Stimulated activated CD8-positive, alpha-beta memory T cell treated with anti-CD3 and anti-CD28 coated beads, Interleukin-4, amount 100 ng/mL, for 4 hours (primary cell): ENCODE results near the gene DPEP3.
"Not testable (repeated sequence)": the region's sequence is repeated elsewhere in the genome, so short reads cannot be mapped to it uniquely, and the experiment has no call there.

ENCODE experiments used
- DNase-seq, 2 donors: peaks; one replicate each; pipeline ENCODE4 v3.0.0-alpha.2; 2020; ENCODE audit warnings: low read depth in 2 of 2, low spot score in 1 of 2

The DPEP3 gene

DNA sequence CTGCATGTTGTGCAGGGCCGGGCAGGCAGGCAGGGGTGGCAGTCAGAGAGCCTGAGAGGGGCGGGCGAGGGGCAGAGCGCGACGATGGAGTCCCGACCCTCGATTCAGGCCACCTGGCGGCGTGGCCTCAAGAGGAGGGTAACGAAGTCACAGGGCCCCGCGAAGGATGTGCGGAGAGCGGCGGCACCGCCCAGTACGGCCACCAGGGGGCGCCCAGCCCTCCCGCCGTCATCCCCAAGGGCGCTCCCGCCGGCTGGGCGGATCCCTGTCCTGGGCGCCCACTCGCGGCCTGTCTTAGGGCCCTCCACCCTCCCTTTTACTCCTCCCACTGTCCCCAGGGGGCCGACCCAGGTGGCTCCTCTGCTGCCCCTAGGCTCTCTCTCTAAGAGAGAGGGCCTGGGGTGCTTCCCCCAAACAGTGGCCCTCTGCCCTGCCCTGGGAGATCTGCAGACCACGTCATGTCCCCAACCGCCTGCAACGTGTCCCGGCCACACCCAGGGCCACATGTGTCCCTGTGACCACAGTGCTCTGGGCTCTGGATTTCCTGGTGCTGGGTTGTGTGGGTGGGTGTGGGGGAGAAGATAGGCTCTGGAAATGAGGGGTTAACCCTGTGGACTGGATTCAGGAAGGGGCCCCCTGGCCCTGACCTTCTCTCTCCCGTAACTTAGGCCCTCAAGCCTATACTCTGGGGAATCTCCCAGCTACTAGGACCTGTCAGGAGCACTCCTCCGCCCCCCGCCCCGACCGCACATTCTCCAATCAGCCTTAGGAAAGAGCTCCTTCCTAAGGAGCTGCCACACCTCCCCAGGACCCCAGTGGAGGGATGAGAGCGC is 13.1 kb upstream of the DPEP3 start:
- peak; percentile 53 to 54 for DNase-seq

DNA sequence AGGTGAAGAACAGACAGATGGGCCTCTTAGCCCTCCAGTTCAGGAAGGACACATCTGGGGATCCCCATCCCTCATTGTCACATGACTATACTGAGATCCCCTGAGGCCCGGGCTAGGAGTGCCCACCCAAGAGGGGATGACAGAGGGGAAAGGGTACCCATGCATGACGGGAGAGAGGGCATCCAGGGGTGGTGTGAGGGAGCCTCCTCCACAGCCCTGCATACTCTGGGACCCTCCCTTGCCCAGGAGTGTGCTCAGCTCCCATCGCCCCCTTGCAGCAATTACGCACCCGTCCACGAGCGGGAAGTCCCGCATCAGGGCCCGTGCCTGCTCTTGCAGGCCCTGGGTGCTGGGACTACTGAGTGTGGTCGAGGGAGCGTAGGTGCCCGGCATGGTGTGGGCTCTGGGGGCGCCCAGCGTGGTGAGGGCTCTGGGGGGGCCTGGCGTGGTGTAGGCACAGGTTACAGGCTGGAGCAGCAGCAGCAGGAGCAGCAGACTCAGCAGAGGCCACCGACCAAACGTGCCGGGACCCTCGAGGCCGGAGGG is 12.4 kb upstream of the DPEP3 start:
- no peak for DNase-seq

DNA sequence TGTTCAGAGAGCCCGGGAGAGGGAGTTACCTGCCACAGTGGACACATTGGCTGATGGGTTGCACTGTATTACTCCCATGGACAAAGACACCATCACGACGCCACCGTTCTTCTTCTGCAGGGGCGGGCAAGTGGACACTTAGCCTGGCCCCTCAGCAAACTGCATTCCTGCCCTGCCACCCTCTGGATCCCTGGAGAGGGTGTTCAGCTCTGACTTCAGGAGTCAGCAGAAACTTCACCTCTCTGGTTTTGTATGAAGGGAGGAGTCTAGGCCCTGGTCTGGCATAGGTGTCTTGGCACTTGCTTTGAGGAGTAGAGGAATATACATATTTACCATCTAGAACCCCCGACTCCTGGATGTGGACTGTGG is 9.7 kb upstream of the DPEP3 start:
- DNase-seq = no peak

DNA sequence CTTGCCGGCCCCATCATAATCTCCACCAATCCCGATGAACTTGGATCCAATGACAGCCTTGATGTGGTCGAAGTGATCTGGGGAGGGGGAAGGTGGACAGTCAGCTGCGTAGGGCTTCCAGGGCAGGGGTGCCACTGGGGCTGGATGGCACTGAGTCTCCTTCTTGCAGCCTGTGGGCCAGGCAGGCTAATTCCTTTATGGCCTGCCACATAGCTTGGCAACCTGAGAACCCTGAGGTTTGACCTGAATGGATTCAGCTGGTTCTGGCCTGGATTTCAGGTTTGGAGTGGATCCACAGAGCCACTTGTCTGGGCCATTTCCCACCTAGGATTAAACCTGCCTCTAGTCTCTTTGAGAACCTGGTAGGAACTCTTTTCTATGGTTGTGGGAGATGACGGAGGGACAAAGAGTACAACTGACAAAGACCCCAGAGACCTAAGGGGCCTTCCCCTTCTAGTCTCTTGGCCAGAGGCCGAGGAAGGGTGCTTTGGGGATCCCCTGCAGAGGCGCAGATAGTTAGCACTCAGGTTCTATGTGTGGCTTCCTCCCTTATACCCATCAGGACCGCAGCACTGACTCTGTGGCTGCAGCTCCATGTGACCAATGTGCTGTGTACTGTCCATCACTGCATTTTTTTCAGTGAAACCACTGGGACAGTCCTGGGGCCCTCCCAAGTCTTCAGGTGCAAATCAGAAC is 9.2 kb upstream of the DPEP3 start:
- DNase-seq = no peak

DNA sequence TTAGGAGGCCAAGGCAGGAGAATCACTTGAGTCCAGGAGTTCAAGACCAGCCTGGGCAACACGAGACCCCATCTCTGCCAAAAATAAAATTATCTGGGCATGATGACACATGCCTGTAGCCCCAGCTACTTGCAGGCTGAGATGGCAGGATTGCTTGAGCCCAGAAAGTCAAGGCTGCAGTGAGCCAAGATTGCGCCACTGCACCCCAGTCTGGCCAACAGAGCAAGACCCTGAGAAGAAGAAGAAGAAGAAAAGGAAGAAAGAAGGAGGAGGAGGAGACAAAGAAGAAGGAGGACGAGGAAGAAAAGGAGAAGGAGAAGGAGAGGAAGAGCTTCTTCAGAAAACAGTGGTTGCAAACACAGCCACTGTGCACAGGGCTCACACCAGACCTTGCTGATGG is 8.4 kb upstream of the DPEP3 start:
- no peak for DNase-seq

DNA sequence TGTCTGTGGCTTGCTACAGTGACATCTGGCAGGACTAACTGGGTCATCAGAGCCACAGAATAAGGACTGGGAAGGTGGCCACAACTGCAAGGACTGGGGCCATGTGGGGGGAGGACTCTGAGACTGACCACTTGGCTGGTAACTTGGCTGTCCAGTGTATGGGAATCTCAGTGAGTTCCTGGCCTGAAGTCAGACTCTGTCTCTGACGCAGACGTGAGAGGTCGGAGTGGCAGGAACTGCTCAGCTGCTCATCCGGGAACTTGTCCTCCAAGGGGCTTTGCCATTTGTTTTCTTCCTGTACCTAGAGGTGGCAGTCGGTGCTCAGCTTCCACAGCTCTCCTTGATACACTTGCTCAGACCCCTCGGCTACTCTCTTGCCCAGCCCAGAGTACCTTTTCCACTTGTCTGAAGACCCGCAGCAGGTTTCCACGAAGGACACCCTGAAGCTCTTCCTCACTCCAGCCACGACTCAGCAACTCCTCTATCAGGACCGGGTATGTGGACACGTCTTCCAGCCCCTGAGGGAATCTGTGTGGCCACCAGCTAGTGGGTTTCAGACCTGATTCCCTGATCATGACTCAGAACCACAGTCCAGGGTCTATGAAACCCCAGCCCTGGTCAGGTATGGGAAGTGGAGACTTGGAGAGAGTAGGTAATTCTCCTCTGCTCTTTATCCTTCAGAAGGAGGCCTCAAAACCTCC is 7.3 kb upstream of the DPEP3 start:
- DNase-seq = no peak

DNA sequence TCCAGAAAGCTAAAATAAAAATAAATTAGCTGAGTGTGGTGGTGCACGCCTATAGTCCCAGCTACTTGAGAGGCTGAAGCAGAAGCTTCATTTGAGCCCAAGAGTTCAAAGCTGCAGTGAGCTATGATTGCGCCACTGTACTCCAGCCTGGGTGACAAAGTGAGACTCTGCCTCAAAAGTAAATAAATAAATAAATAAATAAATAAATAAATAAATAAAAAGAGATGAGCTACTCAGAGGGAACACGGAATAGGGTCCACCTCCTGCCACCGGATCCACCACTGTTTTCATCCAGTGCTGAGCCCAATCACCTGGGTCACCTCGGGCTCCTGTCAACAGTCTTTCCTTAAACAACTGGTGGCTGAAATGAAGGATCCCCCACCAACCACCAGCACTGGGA is 6.7 kb upstream of the DPEP3 start:
- DNase-seq = no peak

DNA sequence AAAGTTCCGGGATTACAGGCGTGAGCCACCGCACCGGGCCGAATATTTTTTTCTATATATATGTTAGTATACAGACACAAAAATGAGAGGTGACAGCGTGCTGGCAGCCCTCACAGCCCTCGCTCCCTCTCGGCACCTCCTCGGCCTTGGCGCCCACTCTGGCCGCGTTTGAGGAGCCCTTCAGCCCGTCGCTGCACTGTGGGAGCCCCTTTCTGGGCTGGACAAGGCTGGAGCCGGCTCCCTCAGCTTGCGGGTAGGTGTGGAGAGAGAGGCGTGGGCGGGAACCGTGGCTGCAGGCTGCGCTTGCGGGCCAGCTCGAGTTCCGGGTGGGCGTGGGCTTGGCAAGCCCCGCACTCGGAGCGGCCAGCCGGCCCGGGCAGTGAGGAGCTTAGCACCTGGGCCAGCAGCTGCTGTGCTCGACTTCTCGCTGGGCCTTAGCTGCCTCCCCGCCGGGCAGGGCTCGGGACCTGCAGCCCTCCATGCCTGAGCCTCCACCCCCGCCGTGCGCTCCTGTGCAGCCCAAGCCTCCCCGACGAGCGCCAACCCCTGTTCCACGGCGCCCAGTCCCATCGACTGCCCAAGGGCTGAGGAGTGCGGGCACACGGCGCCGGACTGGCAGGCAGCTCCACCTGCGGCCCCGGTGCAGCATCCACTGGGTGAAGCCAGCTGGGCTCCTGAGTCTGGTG is 1.9 kb upstream of the DPEP3 start:
- DNase-seq = no peak

DNA sequence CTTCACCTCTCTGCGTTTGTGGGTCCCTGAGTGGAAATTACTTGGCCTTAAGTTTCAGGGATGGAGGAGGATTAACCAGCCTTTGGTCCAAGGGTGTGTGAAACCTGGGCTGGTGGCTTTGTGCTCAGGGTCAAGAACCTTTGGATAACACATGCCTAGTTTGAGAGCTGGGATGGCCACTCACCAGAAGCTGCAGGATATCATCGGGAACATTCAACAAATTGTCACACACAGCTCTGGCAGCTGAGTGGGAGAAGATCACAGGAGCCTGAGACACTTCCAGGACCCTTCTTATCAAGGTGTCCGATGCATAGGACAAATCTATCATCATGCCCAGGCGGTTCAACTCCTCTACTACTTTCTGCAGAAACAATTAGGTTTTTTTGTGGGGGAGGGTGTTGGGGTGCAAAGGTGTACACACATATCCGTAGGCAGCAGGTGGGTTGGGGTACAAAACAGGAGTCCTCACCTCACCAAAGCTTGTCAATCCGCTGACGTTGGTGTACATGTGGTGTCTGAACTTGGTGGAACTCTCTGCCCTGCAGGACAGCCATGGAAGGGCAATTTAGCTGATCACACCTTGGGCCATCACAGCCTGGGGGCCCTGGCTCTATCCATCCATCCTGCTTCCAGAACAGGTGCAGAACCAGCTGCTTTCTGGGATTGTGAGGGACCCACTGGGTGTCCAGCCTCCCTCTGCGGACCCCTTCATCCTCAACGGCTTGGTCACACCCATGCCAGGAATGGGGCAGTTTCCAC is 2.7 kb downstream of the DPEP3 start:
- DNase-seq = no peak

DNA sequence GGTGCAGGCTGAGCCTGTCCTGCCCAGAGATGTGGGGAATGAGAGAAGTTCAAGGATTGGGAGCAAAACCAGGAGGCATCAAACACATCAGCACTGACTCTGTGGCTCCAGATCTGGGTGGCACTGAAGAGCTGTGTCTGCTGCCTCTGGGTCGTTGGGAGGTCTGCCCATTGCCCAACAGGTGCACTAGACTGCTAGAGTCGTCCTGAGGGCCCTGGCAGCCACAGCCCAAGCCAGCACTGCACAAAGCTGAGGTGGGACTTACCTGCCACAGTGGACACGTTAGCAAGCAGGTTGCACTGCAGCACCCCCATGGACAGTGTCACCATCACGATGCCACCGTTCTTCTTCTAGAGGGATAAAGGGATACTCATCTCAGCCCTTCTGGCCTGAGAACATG is 3.3 kb downstream of the DPEP3 start:
- DNase-seq = no peak

DNA sequence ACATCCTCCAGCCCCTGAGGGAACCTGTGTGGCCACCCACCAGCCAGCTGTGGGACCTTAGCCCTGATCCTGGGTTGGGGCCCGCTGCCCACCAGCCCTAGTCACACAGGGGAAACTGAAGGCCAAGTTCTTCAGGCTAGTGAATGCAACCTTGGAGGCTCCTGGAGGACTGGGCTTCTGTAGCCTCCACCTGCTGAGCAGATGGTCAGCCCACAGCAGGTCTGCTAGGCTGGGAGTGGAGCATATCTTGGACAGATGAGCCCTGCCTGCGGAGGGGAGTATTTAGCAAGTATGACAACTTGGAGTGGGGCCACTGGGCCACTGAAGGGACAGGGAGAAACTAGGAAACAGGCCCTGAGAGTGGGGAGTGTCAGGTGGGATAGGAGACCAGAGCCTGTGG is 4.1 kb downstream of the DPEP3 start:
- DNase-seq = no peak

DNA sequence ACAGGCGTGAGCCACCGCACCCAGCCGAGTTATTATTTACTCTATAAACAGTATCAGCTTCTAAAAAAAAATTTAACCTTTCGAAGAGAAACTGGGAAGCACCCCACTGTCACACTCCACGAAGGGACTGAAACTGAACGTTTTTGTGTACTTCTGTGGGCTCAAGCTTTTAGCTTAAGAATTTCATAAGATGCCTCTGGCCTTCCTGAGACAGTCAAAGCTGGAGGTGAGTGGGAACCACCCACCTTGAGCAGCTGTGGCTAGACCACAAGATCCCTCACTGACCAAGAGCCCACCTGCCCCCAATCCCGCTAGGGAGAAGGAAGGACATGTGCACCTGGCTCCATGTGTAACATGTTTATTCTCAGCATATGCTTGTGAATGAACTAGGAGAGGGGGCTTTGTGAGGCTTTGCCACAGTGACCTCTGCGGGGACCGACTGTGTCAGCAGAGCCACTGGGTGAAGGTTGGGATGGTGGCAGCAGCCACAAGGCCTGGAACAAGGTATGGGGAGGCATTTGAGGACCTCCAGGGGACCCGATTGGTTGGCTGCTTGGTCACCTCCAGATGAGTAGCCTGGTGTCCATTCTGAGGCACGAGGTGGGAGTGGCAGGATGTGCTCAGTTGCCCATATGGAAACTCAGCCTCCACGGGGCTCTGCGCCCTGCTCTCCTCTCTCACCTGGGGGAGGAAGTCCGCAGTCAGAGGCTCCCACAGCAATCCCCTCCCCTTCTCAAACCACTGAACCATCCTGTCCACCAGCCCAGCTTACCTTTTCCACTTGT is 4.8 kb downstream of the DPEP3 start:
- DNase-seq = no peak

DNA sequence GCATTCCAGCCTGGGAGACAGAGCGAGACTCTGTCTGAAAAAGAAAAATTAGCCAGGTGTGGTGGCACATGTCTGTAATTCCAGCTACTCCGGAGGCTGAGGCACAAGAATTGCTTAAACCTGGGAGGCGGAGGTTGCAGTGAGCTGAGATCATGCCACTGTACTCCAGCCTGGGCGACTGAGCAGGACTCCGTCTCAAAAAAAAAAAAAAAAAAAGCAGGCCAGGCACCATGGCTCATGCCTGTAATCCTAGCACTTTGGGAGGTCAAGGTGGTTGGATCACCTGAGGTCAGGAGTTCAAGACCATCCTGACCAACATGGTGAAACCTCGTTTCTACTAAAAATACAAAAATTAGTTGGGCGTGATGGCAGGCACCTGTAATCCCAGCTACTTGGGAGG is 8.0 kb downstream of the DPEP3 start:
- DNase-seq = not testable (repeated sequence)

DNA sequence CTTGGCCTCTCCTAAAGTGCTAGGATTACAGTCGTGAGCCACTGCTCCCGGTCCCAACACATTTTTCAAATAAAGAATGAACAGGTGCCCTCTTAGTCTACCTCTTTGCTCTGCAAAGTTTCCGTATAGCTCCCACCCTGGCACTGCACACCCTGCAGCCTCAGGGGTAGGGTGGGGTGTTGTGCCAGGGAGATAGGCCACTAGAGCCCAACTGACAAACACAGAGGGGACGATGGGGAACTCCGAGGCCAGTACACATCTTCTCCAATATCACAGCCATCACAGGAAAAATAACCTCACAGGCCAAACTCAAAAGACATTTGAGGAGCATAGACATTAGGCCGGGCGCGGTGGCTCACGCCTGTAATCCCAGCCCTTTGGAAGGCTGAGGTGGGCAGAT is 9.2 kb downstream of the DPEP3 start:
- no peak for DNase-seq

DNA sequence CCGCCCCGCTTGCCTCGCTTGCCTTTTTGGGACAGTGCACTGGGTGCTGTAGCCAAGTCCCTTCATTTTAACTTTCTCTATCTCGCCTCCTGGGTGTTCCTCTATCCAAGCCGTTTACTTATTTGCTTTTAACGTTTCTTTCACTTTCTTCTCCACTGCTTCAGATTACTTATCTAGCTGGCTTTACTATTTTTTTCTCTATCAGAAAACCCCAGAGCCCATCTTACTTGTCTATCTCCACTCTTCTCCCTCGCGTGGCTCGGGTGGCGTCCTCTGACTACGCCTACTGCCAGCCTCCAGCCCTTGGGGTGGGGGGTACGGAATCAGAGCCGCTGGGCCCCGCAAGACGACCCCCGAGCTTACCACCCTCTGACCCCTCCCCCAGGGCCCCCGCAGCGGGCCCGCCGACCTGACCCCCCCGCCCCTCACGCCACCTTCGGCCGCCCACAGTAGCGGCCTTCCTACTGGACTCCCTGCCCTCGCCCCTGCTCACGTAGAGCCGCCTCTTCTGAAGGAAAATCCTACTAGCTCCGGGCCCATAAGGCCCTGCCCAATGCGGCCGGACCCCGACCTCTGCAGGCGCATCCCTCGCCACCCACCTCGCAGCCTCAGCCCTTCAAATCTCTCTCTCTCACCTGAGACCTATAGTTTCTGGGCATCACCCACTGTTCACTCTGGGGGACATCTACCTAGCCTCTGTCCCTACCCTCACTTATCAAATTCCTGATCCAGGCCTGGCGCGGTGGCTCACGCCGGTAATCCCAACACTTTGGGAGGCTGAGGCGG is 10.9 kb downstream of the DPEP3 start:
- DNase-seq = no peak

DNA sequence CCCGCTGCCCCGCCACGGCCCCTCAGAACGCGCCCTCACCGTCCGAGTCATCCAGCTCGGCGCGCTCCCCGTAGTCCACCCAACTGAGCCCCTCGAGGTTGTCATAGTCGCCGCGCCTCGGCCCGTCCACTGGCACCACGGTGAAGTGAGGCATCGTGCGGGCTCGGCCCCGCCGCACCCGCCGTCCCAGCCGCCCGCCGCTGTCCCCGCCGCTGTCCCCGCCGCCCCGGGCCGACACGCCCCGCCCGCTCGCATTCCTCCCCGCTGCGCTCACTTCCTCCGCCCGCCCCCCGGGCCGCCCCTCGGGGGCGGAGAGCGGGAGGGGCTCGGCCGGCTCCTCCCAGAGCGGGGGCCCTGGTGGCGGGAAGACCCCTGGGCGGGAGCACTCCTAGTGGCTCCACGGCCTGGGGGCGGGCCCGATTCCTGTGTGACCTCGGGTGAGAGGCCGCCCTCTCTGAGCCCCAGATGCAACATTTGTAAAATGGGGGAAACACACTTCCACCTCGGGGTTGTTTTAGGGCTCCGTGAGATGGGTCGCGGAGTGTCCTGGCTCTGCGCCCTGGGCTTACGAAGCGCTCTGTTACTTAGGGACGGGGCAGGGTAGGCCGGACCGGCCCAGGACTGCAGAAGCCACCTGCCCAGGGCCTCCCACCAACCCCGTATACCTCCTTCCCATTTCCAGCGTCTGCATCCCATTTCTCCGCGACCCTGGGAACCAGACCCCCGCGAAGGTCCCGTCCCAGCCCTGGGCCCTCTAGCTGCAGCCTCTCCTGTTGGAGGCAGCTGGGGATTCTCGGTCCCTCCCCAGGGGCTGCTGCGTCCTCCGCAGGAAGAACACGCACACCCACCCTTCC is 11.7 kb downstream of the DPEP3 start, which contains the start of gene SLC12A4:
Gene SLC12A4, minus strand, starts transcription at position 238 of the 854 bp plus-strand sequence. Its CDS starts 84 bp downstream, at position 154.
- DNase-seq = peak; percentile 47 to 73

DNA sequence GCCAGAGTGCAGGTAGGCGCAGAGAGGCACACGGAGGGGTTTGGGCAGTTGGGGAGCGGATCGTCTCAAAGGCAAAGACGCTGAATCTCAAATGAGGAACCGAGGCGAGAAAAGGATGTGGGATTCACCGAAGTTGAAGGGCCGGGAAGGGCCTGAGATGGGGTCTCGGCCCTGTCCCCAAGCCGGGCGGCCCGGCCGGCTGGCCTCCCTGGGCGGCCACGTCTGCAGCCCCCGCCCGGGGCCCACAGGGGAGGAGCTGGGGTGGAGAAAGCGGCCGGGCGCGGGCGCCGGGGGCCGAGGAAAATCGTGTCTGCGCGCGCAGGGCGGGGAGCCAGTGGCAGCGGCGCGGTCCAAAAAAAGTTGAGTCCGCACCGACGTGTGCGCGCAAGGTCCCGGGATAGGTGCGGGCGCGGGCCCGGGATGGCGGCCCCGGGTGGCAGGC is 12.3 kb downstream of the DPEP3 start:
- no peak for DNase-seq
